Testis (tissue), 2 donors: ENCODE results near the gene LIMS2.

Experiments
- POLR2A ChIP-seq: fragments of 450-650 bp; IDR thresholded peaks from one replicate; pipeline ENCODE4 v1.6.1; 2017; ENCODE audit warnings: antibody characterized with exemption, mild to moderate bottlenecking, moderate library complexity
- TF ChIP-seq, protein P1 (sequence below), 3 experiments: fragments of 450-650 bp in 2 of 3; fragments of 200-600 bp in 1 of 3; sonication (generic) in 1 of 3; IDR thresholded peaks; one replicate each; pipeline ENCODE4 v1.5.1; 2016 to 2019; ENCODE audit warnings: antibody characterized with exemption in 3 of 3, mild to moderate bottlenecking in 2 of 3, moderate library complexity in 1 of 3

DNA sequence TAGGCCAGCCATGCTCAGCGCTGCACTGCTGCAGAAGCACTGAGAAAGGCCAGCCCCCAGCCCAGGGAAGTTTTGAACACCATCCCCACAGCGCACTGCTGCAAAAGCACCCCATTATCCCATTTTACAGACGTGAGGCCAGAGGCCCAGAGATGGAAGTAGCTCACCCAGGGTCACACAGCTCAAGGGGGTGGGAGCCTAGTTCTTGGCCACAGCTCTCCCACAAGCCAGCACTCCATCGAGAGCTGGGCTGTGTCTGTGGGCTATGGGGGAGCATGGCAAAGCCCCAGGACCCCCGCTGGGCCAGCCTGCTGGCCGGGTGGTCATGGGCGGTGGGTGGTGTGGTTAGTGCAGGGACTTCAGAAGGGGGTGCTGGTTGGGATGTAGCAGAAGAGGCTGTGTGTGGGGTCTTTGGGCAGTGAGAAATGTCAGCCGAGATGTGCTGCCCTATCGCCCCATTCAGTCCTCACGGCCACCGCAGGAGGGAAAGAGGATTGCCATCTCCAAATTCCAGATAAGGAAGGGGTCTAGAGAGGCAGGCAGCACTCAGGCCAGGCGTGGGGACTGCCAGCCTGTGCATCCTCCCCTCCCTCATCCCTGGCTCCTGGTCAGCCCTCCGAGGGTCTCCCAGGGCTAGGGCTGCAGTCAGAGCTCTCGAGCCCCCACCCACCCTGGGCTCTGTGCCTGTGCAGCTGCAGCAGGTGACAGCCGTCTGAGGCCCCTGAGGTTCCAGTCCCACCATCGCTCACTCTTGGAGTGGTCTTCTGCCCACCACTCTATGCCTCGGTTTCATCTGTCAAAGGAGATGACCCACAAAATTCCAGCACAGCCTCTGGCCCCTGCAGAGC lies 46.3 kb downstream of the LIMS2 start:
- TF ChIP-seq, protein P1, sequence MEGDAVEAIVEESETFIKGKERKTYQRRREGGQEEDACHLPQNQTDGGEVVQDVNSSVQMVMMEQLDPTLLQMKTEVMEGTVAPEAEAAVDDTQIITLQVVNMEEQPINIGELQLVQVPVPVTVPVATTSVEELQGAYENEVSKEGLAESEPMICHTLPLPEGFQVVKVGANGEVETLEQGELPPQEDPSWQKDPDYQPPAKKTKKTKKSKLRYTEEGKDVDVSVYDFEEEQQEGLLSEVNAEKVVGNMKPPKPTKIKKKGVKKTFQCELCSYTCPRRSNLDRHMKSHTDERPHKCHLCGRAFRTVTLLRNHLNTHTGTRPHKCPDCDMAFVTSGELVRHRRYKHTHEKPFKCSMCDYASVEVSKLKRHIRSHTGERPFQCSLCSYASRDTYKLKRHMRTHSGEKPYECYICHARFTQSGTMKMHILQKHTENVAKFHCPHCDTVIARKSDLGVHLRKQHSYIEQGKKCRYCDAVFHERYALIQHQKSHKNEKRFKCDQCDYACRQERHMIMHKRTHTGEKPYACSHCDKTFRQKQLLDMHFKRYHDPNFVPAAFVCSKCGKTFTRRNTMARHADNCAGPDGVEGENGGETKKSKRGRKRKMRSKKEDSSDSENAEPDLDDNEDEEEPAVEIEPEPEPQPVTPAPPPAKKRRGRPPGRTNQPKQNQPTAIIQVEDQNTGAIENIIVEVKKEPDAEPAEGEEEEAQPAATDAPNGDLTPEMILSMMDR (IDR thresholded peaks at IDR 0.05) = no peak
- no peak for TF ChIP-seq POLR2A
